ENCODE results near the gene EMILIN3.

GRCh38 chr20:41371371-41371770 lies 4.8 kb upstream of the EMILIN3 start:
- TF ChIP-seq CTCF (conservative IDR thresholded peaks at IDR 0.05; ENCODE audit: low read length) (no peak), EZH2phosphoT487 (IDR thresholded peaks at IDR 0.05; ENCODE audit: borderline replicate concordance, low read depth, low read length) (no peak)
